Activated naive CD8-positive, alpha-beta T cell treated with anti-CD3 and anti-CD28 coated beads, Interleukin-2, amount 50 U/mL, for 16 hours (primary cell): ENCODE results near the gene SCN1A.

Experiments used
- DNase-seq: peaks from one replicate; pipeline ENCODE4 v3.0.0-alpha.2; 2020; ENCODE audit warnings: low read depth, low spot score

SCN1A gene

DNA sequence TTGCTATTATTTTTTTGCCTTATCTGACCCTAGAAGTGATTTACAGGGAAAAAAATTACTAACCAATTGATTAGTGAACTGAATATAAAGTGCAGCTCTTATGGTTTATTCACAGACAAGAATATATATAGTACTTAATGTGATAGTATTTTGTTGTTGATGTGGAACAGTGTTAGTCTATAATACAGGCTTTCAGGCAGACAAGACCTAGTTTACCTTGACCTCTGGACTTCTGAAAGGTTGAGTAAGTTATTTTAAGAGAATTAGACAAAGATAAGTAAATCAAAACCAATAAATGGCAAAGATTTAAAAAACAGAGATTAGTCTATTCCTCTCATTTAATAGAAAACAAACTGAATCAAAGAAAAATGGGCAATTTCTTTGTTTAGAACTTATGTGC is 46.0 kb downstream of the SCN1A start:
- DNase-seq = no peak

GRCh38 chr2:166081131-166081632 is 46.6 kb downstream of the SCN1A start:
- DNase-seq = no peak

DNA sequence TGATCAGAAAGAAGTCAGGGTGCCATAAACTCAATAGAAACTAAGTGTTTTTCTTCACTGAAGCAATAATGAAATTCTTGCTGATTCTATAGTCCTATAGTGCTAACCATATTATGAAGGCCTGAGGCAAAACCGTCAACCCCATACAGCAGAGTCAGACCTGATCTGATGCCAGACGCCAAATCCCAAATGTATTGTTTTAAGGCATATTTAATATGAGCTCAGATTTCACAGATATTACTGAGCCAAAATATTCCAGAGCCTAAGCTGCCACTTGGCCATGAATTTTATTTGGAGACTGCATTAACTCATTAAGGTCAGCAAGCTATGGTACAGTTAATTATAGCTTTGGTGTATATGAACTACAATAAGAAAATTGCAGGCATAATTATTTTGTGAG is 53.4 kb downstream of the SCN1A start:
- DNase-seq = no peak

DNA sequence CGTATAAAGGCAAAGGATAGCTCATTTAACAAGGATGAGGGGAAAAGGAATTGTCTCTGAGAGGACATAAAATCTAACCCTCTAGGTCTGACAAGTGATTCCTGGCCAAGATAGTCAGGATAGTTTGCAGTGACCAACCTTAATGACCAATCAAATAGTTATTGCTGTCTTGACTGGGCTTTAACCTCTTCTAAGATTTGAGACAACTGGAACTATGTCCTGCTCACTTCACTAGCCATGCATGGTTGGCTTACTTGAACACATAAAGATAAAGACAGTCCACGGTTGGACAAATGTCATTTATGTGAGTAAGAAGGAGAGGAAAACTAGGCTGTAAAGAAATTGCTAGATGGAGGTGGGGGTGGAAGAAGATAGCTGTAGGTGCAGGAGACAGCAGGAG is 53.8 kb downstream of the SCN1A start:
- no peak for DNase-seq

- no peak for DNase-seq
Measured at GRCh38 chr2:166070231-166070630, 57.6 kb downstream of the SCN1A start.

GRCh38 chr2:166068981-166069380 is 58.8 kb downstream of the SCN1A start:
- no peak for DNase-seq

DNA sequence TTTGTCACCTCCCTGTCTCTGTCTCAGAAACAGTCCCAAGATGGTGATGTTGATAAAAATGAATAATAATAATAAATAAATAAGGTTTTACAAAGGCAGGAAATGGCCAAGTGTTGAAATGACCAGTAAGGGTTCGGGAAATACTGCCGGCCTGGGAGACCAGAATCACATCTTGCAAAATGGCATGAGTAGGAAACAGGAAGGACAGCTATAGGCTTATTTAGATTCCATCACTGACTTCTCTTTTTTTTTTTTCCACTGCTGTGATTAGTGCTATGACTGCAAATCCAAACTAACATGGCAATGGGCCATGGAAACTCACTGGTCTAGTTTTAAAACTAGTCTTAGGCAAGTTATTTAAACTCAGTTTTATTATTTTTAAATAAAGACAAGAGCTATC is 60.6 kb downstream of the SCN1A start:
- no peak for DNase-seq

DNA sequence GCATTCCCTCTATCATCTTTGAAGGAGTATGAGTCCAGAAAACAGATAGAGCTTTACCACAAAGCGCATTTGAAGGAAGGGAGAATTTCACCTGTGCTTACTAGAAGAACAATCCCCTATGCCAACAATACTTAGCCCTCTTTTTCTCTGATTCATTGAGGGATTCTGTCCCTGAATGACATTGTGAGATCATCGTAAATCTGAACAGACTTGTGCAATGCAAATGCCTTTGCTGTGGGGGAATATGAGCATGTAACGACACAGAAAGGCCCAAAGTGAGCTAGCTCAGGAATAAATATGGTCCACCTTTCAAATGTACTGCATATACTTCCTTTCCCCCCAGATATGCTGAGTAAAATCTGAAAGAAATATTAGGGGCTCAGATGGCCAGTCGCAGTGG is 67.6 kb downstream of the SCN1A start:
- no peak for DNase-seq

GRCh38 chr2:166057370-166058164 is 70.3 kb downstream of the SCN1A start:
- no peak for DNase-seq

DNA sequence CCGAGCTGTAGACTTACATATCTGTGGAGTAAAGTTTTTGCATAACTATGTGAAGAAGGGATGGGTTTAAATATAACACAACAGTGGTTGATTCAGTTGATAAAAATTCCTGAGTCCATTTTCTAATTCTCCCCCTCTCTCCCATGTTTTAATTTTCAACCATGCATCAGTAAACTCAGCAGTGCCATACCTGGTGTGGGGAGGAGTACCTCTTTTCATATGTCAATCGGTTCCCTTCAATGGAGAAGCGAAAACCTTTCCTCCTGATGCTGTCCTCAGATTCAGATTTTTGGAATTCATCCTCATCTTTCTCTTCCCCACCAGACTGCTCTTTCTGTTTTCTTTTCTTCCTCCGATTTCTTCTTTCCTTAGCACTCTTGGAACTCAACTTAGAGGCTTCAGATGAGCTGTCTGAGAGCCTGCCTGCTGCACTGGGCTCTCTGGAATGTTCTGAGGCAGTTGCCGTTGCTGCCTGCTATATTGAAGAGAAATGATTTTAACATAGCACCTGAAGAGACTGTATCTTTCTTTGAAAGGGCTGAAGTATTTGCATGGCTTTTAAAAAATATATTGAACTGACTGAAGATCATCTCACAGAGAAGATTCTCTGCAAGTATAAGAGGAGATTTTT is 82.9 kb downstream of the SCN1A start:
- no peak for DNase-seq

DNA sequence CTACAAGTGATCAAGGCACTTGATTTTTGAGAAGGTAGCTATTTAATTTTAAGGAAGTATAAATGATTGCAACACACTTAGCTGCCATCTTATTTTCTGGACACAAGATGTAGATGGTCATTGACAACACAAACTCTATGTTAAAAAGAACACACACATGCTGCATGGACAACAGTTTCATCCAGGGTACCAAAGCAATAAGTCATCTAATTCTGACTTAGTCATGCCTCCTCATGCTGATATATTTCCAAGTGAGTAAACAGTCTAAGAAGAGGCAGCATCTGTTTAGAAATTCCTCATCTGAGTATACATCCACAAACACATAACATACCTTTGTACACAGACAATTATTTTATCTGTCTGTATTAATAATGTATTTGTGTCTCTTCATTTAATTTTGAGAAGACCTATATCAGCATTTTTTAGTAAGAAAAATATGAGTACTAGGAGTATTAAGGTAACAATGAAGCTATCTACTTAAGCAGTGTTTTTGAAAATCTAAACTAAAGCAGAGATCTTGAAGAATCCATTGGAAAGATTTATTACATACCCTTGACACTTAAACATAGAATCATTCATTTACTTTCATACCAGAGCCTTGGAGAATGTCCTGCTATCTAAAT is 84.9 kb downstream of the SCN1A start:
- DNase-seq = no peak

DNA sequence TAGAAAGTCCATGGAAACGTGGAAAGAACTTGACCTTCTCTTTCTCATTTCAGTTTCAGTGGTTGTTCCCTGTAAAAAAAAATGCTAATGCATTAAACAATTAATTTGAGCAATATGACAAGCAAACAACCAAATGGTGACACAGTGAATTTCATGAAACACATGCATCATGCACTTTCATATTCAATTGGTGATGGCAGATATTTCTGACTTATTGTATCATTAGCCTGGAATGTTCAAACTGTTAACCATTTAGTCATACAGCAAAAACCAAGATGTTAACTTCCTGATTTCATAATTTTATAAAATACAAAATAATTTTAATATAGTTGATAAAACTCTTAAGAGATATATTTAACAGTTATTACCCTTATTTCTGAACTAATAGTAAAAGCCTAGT is 85.5 kb downstream of the SCN1A start:
- no peak for DNase-seq

GRCh38 chr2:166041613-166042012 is 86.2 kb downstream of the SCN1A start:
- DNase-seq = no peak

- DNase-seq = no peak
Measured at GRCh38 chr2:166032361-166032760, 95.5 kb downstream of the SCN1A start.

GRCh38 chr2:166031054-166031453 is 96.8 kb downstream of the SCN1A start:
- DNase-seq = no peak

DNA sequence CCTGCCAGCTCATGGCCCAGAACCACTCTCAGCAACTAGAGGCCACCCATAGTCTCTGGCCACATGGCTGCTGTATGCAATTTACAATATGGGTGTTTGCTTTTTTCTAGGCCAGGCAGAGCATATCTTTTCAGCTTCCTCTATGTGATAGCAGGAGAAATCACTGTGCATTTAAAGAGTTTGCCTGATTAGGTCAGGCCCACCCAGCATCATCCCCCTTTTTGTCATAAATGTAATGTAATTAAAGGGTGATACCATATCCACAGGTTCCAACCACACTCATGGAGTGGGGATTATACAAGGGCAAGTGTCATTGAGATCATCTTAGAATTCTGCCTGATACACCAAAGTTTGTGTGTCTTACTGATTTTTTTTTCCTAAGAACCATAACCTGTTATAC is 102.5 kb downstream of the SCN1A start:
- DNase-seq = no peak

DNA sequence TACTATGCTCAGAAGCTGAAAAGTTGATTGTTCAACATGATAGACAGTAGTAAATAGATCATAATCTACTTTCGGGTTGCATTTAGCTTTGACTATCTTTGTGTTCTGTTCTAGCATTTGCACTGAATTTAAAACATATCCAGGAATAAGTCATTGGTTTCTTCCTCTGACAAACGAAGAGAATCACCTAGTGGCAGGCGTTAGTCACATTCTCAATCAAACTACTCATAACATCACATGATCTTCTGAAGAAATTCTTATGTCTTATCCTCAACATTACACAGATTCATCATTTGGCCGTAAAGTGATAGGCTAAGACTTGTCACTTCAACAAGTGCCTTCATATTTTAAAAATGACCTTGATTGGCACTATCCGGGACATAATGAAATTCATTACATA is 110.6 kb downstream of the SCN1A start:
- no peak for DNase-seq

- DNase-seq = no peak
Measured at GRCh38 chr2:166013878-166014277, 113.9 kb downstream of the SCN1A start.

DNA sequence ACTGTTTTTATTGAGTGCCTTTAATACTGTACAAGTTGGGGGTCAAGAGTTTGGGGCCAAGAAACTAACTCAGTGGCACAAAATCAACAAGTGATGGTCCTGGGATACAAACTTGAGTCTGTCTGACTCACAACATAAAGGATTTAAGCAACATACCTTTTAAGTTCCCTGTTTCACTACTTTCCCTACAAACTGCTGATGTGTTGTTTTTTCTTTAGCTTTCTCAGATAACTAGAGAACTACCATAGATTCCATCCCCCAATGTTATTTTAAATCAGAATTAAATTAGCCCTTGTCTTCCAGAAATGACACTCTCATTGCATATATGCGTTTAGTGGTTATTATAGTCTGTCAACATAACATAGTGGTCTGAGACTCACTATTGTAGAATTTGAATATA is 116.2 kb downstream of the SCN1A start:
- no peak for DNase-seq

DNA sequence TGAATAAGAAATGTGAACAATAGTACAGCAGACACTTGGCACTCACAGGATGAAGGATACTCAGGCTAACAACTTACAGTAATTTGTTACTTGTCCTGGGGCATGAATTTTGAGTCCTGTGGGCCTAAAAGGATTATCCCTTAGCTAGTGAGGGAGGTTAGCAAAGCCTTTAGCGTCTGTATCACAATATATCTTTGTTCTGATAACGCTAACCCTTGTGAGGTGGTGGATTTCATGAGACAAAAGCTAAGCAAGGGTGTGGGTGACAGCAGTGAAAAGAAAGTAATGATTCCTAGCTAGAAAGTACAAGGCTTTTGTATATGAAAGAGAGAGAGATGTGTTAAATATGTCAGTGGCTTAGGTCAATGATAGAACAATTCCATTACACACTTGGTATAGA is 127.4 kb downstream of the SCN1A start:
- no peak for DNase-seq

- DNase-seq = no peak
Measured at GRCh38 chr2:165990846-165991245, 137.0 kb downstream of the SCN1A start.

DNA sequence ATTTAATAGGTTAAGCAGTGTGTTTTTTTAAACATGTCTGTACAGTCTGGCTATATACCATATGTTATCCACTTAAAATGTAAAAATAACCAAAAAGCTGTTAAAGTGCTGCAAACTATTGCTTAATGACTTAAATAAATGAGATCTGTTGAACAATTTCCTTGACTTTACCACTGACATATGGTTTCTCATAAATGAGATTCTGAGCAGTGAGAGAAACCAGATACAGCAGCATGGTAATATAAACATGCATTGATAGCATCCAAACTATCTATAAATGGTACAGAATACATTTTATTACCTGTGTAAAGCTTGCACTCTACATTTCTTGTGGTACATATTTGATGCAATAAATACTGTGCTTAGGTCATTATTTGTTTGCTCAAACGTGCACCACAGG is 138.0 kb downstream of the SCN1A start:
- DNase-seq = no peak

- no peak for DNase-seq
Measured at GRCh38 chr2:165985120-165985519, 142.7 kb downstream of the SCN1A start.
